ENCODE results near the gene BBC3.

The BBC3 gene

DNA sequence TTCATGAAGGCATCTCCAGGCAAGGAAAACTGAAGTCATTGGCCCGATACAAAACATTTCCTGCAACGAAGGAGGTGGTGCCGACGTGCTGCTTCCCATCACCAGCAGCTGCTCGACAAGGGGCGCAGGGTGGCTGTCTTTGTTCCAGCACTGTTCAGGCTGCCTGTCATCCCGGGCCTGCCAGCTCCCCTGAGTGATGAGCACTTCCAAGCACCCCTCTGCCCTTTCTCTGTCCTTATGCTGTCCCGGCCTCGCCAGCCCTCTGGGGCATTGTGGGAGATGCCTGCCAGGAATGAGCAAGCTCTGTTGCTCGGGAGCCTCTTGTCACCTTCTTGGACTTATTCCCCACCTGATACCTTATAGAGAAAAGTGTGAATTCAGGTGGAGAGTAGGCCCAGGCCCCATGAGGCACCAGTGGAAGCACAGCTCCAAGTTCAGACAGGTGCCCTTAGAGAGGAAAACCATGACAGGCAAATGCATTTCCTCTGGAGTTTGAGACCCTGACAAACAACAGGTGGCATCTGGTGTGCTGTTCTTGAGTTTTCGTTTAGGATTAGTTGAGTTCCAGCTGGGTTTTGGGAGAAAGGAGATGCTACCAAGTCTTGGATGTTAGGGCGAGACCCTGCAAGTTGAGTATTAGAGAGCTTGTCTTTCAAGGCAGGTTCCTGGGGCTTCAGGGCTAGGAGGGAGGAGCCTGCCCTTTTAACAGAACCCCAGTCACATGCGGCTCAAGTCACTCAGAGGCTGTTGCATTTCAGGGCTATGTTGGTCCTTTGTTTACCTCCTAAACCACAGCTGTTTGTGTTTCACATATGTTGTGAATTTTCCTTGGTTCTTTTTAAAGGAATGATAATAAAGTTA is 21.4 kb downstream of the BBC3 start:
- FAIRE-seq (no peak), DNase-seq (ENCODE audit: insufficient read length) (no peak)
- TF ChIP-seq POLR2A (IDR thresholded peaks at IDR 0.05; ENCODE audit: low read depth, low read length) (no peak), TAF1 (IDR thresholded peaks at IDR 0.05; ENCODE audit: borderline replicate concordance, low read depth, low read length) (no peak), POLR2AphosphoS5 (IDR thresholded peaks at IDR 0.05; ENCODE audit: low read depth, low read length) (no peak)

GRCh38 chr19:47203254-47203653 is 27.7 kb downstream of the BBC3 start:
- TF ChIP-seq POLR2AphosphoS5 (IDR thresholded peaks at IDR 0.05; ENCODE audit: low read depth, low read length) (no peak), TAF1 (IDR thresholded peaks at IDR 0.05; ENCODE audit: borderline replicate concordance, low read depth, low read length) (no peak), POLR2A (IDR thresholded peaks at IDR 0.05; ENCODE audit: low read depth, low read length) (no peak)
- DNase-seq (ENCODE audit: insufficient read length) (no peak), FAIRE-seq (no peak)

DNA sequence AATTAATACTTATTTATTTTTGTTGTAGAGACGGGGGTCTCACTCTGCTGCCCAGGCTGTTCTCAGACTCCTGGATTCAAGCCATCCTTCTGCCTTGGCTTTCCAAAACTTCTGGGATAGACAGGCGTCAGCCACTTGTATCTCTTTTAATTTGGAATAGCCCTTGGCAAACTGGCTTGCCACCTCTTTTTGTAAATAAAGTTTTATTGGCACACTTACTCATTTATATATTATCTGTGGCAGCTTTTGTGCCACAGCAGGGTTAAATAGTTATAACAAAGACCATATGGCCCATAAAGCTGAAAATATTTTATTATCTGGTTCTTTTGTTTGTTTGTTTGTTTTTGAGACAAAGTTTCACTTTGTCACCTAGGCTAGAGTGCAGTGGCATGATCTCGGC is 30.5 kb downstream of the BBC3 start:
- TF ChIP-seq TAF1 (IDR thresholded peaks at IDR 0.05; ENCODE audit: borderline replicate concordance, low read depth, low read length), result no peak
- no peak for TF ChIP-seq POLR2A (IDR thresholded peaks at IDR 0.05; ENCODE audit: low read depth, low read length)
- no peak for TF ChIP-seq POLR2AphosphoS5 (IDR thresholded peaks at IDR 0.05; ENCODE audit: low read depth, low read length)
- FAIRE-seq (no peak), DNase-seq (ENCODE audit: insufficient read length) (no peak)

DNA sequence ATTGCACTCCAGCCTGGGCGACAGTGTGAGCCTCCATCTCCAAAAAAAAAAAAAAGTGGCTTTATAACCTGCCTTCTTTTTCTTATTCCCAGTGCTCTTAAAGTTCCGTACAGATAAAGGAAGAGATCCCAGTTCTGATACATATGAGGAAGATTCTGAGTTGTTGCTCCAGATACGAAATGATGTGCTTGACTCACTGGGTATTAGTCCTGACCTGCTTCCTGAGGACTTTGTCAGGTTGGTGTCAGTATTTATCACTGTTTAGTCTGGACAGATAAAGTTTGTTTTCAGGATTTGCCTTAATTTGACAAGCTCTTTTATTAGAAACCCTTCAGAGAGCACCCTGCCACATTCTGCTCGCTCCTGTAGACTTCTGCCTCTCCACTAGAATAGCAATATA is 33.9 kb downstream of the BBC3 start:
- no peak for DNase-seq (ENCODE audit: insufficient read length)
- no peak for FAIRE-seq
- TF ChIP-seq TAF1 (IDR thresholded peaks at IDR 0.05; ENCODE audit: borderline replicate concordance, low read depth, low read length) (no peak), POLR2AphosphoS5 (IDR thresholded peaks at IDR 0.05; ENCODE audit: low read depth, low read length) (no peak), POLR2A (IDR thresholded peaks at IDR 0.05; ENCODE audit: low read depth, low read length) (no peak)

GRCh38 chr19:47195434-47195833 is 35.6 kb downstream of the BBC3 start:
- no peak for TF ChIP-seq TAF1 (IDR thresholded peaks at IDR 0.05; ENCODE audit: borderline replicate concordance, low read depth, low read length)
- no peak for TF ChIP-seq POLR2AphosphoS5 (IDR thresholded peaks at IDR 0.05; ENCODE audit: low read depth, low read length)
- no peak for TF ChIP-seq POLR2A (IDR thresholded peaks at IDR 0.05; ENCODE audit: low read depth, low read length)
- no peak for FAIRE-seq
- no peak for DNase-seq (ENCODE audit: insufficient read length)

- FAIRE-seq, result no peak
- DNase-seq (ENCODE audit: insufficient read length), result no peak
- no peak for TF ChIP-seq POLR2AphosphoS5 (IDR thresholded peaks at IDR 0.05; ENCODE audit: low read depth, low read length)
- TF ChIP-seq TAF1 (IDR thresholded peaks at IDR 0.05; ENCODE audit: borderline replicate concordance, low read depth, low read length), result no peak
- TF ChIP-seq POLR2A (IDR thresholded peaks at IDR 0.05; ENCODE audit: low read depth, low read length), result no peak
These were observed 40.8 kb downstream of the BBC3 start for GRCh38 chr19:47190167-47190727.

- no peak for FAIRE-seq
- TF ChIP-seq TAF1 (IDR thresholded peaks at IDR 0.05; ENCODE audit: borderline replicate concordance, low read depth, low read length), result no peak
- TF ChIP-seq POLR2A (IDR thresholded peaks at IDR 0.05; ENCODE audit: low read depth, low read length), result no peak; the same call in 1 of the 2 replicates
- no peak for TF ChIP-seq POLR2AphosphoS5 (IDR thresholded peaks at IDR 0.05; ENCODE audit: low read depth, low read length)
These were observed 42.4 kb downstream of the BBC3 start for GRCh38 chr19:47188507-47189033.

GRCh38 chr19:47187797-47188196 is 43.2 kb downstream of the BBC3 start:
- DNase-seq (ENCODE audit: insufficient read length) (no peak), FAIRE-seq (no peak)
- TF ChIP-seq POLR2A (IDR thresholded peaks at IDR 0.05; ENCODE audit: low read depth, low read length) (no peak), TAF1 (IDR thresholded peaks at IDR 0.05; ENCODE audit: borderline replicate concordance, low read depth, low read length) (no peak), POLR2AphosphoS5 (IDR thresholded peaks at IDR 0.05; ENCODE audit: low read depth, low read length) (no peak)

More at GRCh38 chr19:47188507-47189033, 42.4 kb downstream of the BBC3 start:
- no peak for DNase-seq (ENCODE audit: insufficient read length)

GRCh38 chr19:47187335-47187655 is 43.7 kb downstream of the BBC3 start:
- TF ChIP-seq POLR2A (IDR thresholded peaks at IDR 0.05; ENCODE audit: low read depth, low read length), result no peak
- no peak for TF ChIP-seq TAF1 (IDR thresholded peaks at IDR 0.05; ENCODE audit: borderline replicate concordance, low read depth, low read length)
- no peak for TF ChIP-seq POLR2AphosphoS5 (IDR thresholded peaks at IDR 0.05; ENCODE audit: low read depth, low read length)
- no peak for DNase-seq (ENCODE audit: insufficient read length)
- FAIRE-seq, result no peak

DNA sequence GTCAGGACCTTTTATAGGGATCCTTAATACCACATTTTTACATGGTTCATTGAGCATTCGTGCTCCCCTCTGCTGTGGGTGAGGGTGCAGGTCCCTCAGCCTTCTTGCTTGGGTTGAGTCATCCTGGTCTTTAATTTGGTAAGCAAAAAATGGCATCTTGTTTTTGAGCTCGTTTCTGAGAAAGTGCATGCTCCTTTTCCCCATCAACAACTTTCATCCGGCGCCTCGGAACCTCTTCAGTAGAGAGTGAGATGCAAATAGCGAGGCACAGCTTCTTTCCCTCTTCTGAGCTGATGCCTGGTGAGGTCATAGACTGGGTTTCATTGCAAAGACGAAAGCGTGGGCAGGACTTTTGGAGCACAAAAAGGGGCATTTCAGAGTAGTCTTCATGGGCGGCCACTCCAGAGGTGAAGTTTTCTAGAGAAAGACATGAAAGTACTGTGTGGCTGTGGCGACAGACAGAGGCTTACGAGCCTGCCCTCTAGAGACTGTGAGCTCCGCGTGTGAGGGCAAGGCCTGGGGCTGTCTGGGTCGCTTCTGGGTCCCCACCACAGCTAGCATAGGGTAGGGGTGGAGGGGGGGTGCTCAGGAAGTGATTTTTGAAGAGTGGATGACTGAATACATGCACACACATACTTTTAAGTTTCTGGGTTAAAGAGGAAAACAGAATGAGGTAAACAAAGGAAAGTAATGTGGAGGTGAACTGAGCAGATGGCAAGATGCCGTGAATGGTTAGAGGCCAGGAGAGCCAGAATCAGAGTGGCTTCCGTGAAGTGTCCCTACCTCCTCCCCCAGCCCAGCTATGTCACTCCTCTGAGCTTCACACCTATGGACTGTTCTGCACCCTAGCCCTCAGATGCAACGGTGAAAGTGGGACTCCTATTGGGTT is 44.3 kb downstream of the BBC3 start:
- peak; percentile 53 for DNase-seq (ENCODE audit: insufficient read length)
- FAIRE-seq, result peak; percentile 89
- TF ChIP-seq POLR2AphosphoS5 (IDR thresholded peaks at IDR 0.05; ENCODE audit: low read depth, low read length) (peak; percentile 54; the same call in 1 of the 2 replicates), TAF1 (IDR thresholded peaks at IDR 0.05; ENCODE audit: borderline replicate concordance, low read depth, low read length) (no peak), POLR2A (IDR thresholded peaks at IDR 0.05; ENCODE audit: low read depth, low read length) (peak; percentile 43; the same call in 1 of the 2 replicates)

DNA sequence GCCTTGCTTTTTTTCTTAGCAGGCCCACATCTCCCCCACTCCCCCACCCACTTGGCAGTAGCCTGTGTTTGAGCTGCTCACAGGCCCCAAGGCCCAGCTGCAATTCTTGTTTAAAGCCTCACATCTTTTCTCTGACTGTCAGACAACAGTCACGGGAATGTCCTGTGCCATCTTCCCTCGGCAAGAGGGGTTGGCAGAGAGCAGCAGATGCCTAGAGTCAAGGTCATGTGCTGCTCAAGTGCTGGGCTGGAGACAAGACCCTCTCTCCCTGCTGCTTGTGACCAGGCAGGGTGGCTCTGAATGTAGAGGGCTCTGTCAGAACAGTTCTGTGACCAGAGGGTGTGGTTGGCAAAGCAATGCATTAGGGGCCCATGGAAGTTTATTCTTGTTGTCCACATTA is 47.4 kb downstream of the BBC3 start:
- FAIRE-seq, result no peak
- DNase-seq (ENCODE audit: insufficient read length), result no peak

More for the DNA sequence above, 47.4 kb downstream of the BBC3 start:
- TF ChIP-seq POLR2AphosphoS5 (IDR thresholded peaks at IDR 0.05; ENCODE audit: low read depth, low read length), result no peak
- TF ChIP-seq POLR2A (IDR thresholded peaks at IDR 0.05; ENCODE audit: low read depth, low read length), result no peak
- no peak for TF ChIP-seq TAF1 (IDR thresholded peaks at IDR 0.05; ENCODE audit: borderline replicate concordance, low read depth, low read length)
